ENCODE measurements around the gene GAL3ST2. TPM values are rescaled to one million over a fixed set of nuclear protein-coding genes. Genes with fewer than 3 reads are reported as not detected.

The GAL3ST2 gene
- not detected in 2 replicates for total RNA-seq

DNA sequence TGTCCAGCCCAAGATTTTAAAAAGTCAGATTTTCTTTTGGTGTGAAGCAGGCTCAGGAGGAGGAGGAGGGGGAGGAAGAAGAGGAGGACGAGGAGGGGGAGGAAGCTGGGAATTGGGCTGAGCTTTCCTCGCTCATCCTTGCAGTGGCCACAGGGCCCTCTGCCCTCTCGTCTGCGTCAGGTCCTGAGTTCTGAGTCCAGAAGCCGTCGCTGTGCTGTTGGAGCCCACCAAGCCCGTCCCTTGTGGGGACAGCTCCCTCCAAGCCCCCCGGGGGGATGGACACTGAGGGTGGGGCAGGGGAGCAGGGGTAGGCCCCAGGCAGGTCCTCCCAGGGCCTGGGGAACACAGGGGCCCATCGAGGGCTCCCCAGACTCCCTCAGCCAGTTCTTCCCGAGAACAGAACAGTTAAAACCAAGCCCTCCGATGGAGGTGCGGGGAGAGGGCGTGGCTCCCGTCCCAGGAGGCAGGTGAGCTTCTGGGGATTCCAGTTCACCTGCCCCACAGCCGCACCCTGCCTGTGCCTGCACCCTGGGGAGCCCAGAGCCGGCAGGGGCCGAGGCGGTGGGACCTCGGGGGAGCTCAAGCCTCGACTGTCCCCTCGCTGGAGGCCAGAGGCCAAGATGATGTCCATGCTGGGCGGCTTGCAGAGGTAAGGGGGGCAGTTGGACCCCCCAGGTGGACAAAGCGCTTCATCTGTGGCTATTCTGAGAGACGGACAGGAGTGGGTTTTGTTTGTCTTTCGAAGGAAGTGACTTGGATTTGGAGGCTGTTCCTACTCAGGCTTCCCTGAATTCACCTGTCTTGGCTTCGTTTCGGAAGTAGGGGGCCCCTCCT lies at the start of gene GAL3ST2:
Gene GAL3ST2 (plus strand): TSS at position 487 of the 834 bp plus-strand sequence. CDS start 134 bp downstream, at position 621.

DNA sequence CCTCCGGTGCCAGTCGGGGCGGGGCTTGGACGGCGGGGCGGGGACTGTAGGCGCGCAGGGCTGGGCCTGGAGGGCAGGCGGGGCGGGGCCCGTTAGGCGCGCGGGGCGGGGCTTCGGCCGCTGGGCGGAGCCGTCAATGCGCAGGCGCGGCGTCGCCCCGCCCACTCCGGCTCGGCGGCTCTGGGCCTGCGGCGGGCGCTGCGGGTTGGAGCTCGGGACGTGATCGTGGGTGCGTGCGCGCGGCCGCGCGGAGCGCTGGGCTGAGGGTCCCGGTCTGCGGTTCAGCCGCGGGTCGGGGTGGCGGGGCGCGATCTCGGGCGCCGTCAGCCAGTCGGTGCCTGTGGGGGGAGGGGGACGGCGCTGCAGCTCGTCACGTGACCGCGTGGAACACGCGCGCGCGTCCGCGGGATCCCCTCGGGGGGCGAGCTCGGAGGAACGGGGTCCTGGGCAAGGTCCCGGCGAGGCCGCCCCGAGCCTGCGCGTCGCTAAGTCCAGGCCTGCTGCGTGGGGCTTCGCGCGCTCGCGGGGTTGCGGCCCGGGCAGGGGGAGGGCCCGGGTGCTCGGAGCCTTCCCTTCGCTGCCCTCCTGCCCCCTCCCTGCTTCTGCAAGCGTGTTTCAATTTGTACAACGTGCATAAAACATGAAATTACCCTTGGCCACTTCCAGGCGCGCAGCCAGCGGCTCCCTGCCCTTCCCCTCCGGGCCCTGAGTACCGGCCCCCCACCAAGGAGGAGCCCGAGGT lies 42.0 kb upstream of the GAL3ST2 start, which contains the start of gene D2HGDH:
Gene D2HGDH (plus strand): TSS at position 164 of the 742 bp plus-strand sequence. CDS start 595 bp downstream, outside the sequence.

DNA sequence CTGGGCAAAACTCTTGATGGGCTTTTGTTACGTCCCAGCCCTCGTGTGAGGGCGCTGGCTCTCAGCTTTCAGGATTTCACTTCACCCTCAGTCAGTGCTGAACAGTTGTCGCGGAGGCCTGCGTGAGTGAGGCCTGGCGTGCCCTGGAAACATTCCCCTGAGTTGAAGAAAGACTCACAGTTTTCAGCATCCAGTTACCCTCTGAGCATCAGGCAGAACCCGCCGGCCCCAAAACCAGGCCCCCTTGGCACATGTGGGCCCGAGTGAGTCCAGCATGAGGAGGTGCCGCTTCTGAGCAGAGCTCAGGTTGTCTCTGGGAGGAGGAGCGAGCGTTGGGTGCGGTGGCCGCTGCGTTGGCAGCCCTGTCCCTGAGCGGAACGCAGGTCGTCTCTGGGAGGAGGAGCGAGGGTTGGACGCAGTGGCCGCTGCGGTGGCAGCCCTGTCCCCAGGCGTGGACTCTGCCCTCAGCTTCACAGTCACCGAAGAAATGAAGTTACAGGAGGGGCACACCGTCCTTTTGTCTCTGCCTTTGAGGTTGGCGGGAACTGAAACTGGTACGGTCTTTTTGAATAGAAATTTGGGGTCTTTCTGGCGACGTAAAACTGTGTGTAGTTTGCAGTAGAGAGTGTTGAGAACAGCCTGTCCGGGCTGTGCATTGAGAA lies 32.2 kb downstream of the GAL3ST2 start, which contains the start of gene NEU4:
Gene NEU4 (plus strand): TSS at position 473 of the 662 bp plus-strand sequence. CDS start 5,292 bp downstream, outside the sequence.

Other genes starting within 250 kb of the GAL3ST2 start
- gene BOK, start 218.1 kb upstream of the GAL3ST2 start, total RNA-seq: 20.3 and 25.6 TPM in 2 replicates
- gene THAP4, start 139.7 kb upstream of the GAL3ST2 start, total RNA-seq: 47.7 and 51.0 TPM in 2 replicates
- gene ATG4B, start 139.1 kb upstream of the GAL3ST2 start, total RNA-seq: 55.2 and 58.0 TPM in 2 replicates
- 11.4 and 12.3 TPM in 2 replicates for gene DTYMK, start 90.0 kb upstream of the GAL3ST2 start, total RNA-seq
- gene ING5, start 74.8 kb upstream of the GAL3ST2 start, total RNA-seq: 14.7 and 21.6 TPM in 2 replicates
- 17.1 and 23.4 TPM in 2 replicates for gene D2HGDH, start 42.2 kb upstream of the GAL3ST2 start, total RNA-seq
- not detected in 2 replicates for gene NEU4, start 32.4 kb downstream of the GAL3ST2 start, total RNA-seq
- not detected in 2 replicates for gene PDCD1, start 82.1 kb downstream of the GAL3ST2 start, total RNA-seq
- not detected in 2 replicates for gene RTP5, start 92.9 kb downstream of the GAL3ST2 start, total RNA-seq